ENCODE data around the gene ACOT6. TPM values are rescaled to one million over a fixed set of nuclear protein-coding genes. Genes with fewer than 3 reads are reported as not detected.
"Not testable (repeated sequence)": the region's sequence is repeated elsewhere in the genome, so short reads cannot be mapped to it uniquely, and the experiment has no call there.

ACOT6 gene
- polyA plus RNA-seq, 5 donors, result 0.18 TPM; not detected in 4

DNA sequence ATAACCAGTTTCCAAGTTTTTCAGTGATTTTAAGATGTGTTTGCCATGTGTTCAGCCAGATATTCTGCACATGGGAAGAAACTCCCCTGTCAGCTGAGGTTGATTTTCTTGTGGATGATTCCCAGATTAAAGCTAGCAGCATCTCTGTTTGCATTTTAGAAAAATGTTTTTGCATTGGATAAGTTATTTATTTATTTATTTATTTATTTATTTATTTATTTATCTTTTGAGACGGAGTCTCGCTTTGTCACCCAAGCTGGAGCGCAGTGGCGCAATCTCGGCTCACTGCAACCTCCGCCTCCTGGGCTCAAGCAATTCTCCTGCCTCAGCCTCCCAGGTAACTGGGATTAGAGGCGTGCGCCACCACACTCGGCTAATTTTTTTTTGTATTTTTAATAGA lies 17.8 kb upstream of the ACOT6 start:
- no peak for DNase-seq

DNA sequence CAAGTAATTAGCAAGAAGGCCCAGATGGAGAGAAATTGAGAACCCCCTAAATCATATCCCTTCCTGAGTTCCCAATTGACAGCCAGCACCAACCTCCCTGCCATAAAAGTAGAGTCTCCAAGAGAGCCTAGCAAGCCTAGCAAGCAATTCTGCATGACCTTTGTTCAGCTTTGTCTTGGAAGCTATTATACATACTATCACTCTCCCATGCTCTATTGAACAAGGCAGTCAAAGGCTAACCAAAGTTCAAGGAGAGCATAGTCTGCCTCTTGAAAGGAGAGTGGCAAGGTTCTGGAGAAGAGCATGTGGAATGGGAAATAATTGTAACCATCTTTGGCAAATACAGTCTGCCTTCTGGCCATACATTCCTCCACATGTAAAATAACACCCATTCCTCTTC lies 12.8 kb upstream of the ACOT6 start:
- no peak for DNase-seq

DNA sequence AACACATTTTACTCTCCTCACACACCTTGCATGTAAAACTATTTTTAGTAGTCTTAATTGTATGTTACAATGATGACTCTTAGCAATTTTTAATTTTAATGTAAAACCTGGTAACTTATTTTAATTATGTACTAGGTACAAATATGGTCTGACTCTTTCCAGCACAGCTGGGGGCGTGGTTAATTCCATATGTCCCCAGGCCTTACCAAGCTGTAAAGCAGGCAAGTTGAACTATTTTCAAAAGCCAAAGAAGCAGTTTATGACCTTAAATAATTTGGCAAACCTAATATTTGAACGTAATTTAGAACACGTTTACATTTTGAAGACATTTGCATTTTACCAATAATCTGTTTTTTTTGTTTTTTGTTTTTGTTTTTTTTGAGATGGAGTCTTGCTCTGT lies 9.3 kb upstream of the ACOT6 start:
- DNase-seq, result no peak

DNA sequence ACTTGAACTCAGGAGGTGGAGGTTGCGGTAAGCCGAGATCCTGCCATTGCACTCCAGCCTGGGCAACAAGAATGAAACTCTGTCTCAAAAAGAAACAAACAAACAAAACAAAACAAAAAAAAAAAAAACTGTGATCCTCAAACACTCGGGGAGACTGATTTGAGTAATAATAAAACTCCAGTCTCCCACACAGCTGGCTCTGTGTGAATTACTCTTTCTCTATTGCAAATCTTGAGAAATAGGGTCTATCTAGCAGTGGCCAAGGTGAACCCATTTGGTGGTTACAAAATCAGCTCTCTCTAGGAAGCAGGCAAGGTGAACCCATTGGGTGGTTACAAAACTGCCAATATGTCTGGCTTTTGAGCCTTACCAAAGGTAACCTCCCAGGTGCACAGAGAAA lies 6.0 kb upstream of the ACOT6 start:
- DNase-seq, result no peak

DNA sequence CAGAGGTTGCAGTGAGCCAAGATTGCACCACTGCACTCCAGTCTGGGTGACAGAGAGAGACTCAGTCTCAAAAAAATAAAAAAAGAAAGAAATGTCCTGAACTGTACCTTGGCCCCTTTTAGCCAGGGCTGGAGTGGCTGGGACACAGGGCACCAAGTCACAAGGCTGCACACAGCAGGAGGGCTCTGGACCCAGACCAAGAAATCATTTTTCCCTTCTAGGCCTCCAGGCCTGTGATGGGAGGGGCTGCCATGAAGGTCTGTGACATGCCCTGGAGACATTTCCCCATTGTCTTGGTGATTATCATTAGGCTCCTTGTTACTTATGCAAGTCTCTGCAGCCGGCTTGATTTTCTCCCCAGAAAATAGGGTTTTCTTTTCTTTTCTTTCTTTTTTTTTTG lies 5.1 kb upstream of the ACOT6 start:
- no peak for DNase-seq

DNA sequence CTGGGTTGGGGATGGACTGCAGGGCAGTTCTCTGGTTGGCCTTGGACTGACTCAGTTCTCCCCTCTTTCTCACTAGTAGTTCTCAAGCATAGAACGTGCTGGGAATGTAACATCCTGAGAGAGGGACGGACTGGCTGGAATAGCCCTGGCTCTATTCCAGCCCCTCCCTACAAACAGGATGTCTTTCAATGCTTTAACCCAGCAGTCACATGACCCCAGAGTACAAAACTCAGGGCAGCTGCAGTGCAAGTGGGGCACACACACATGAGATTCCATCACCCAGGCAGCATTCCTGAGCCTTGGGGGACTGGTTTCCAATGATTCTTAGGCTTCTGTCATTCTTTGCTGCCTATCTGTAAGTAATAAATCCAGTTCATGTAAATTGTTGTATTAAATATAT lies 1.6 kb upstream of the ACOT6 start:
- no peak for DNase-seq

DNA sequence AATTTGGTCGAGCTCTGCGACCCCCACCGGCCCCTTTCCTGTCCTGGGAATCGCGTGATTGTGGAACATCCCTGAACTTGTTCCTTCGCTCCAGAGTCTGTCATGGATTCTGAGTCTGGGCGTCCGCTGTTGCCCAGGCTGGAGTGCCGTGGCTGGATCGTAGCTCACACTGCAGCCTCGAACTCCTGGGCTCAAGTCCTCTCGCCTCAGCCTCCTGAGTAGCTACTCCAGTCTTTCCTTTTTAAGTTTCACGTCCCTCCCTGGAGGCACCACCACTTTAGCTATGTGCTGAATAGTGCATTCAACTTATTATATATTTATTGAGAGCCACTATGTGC lies 698 bp downstream of the ACOT6 start:
- DNase-seq, result no peak

DNA sequence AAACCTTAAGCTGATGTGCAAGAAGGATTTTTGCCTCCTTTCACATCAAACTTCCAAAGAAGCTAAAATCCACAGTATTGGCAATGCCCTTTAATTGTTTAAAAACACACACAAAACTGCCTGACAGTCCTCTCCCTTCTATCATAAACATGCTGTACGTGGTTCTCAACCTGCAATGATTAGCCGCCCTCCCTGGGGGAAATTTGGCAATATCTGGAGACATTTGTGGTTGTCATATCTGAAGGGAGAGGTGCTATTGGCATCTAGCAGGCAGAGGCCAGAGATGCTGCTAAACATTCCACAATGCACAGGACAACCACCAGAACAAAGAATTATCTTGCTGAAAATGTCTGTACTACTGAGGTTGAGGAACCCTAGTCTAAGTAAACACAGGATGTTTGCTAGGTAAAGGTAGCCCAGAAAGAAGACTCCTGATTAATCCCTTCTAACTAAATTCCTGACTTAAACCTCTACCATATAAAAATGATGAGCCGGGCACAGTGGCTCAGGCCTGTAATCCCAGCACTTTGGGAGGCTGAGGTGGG lies 1.2 kb downstream of the ACOT6 start:
- no peak for DNase-seq

DNA sequence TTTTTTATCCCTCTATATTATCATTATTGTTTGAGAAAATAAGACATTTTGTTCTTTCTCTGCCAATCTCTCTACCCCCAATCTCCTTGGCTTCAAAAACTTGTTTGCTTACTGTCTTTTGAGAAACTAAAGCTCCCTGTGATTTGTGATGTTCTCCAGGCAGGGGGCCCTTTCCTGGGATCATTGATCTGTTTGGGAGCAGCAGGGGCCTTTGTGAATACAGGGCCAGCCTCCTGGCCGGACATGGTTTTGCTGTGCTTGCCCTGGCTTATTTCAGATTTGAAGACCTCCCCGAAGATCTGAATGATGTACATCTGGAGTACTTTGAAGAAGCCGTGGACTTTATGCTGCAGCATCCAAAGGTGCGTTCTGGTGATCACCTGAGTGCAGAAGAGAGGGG lies 4.5 kb downstream of the ACOT6 start:
- no peak for DNase-seq

DNA sequence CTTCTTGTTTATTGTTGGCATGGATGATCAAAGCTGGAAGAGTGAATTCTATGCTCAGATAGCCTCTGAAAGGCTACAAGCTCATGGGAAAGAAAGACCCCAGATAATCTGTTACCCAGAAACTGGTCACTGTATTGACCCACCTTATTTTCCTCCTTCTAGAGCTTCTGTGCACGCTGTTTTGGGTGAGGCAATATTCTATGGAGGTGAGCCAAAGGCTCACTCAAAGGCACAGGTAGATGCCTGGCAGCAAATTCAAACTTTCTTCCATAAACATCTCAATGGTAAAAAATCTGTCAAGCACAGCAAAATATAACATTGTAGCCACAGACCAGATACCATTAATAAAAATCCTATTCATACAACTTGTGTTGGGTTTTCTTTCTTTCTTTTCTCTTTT lies 7.2 kb downstream of the ACOT6 start:
- DNase-seq, result no peak

DNA sequence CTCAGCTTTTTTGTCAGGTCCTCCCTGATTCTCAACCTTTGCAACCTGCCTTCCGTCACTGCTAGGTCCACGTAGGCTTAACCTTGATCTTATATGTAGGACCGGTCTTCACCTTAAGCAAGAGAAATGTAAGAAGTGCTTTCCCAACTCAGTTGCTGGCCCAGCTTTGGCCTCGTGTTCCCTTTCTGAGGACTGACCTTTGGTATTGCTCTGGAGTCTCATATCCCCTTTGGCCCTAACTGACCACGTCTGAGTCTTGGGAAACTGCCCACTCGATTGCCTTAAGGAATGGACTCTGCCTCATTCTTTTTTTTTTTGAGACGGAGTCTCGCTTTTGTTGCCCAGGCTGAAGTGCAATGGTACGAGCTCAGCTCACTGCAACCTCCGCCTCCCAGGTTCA lies 8.0 kb downstream of the ACOT6 start:
- DNase-seq, result no peak

DNA sequence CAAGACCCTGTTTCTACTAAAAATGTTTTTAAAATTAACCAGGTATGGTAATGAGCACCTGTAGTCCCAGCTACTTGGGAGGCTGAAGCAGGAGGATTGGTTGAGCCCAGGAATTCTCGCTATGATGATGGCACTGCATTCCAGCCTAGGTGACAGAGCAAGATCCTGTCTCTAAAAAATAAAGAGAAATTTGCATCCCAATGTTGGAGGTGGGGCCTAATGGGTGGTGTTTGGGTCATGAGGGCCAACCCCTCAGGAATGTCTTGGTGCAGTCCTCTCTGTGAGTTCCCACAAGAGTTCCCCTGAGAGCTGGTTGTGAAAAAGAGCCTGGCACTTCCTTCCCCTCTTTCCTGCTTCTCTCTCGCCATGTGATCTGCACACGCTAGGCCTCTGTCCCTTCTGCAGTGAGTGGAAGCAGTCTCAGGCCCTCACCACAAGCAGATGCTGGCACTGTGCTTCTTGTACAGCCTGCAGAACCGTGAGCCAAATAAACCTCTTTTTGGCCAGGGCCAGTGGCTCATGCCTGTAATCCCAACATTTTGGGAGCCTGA lies 11.3 kb downstream of the ACOT6 start:
- DNase-seq, result no peak

DNA sequence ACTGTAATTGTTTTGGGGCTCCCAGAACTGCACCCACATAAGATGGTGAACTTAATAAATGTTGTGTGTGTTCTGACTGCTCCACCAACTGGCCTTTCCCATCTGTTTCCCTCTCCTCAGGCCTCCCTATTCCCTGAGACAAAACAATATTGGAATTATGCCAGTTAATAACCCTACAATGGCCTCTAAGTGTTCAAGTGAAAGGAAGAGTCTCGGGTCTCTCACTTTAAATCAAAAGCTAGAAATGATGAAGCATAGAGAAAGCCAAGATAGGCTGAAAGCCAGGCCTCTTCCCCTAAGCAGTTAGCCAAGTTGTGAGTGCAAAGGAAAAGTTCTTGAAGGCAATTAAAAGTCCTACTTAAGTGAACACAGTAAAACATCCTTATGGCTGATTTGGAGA lies 13.4 kb downstream of the ACOT6 start:
- no peak for DNase-seq

DNA sequence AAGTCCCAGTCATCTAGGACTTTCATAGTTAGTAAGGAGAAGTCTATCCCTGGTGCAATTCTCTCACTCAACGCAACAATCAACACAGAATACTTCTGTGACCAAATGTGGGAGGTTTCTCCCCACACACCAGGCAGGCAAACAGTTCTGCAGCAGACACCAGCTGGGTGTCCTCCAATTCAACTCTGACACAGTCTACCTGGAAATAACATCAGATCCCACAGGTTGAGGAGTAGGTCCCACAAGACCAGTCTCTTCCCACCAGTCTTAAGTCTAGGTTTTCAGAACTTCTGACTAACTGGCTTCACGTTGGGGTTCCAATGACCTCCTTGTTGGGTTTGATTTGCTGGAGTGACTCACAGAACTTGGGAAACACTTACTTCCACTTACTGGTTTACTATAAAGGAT lies 14.8 kb downstream of the ACOT6 start:
- no peak for DNase-seq

DNA sequence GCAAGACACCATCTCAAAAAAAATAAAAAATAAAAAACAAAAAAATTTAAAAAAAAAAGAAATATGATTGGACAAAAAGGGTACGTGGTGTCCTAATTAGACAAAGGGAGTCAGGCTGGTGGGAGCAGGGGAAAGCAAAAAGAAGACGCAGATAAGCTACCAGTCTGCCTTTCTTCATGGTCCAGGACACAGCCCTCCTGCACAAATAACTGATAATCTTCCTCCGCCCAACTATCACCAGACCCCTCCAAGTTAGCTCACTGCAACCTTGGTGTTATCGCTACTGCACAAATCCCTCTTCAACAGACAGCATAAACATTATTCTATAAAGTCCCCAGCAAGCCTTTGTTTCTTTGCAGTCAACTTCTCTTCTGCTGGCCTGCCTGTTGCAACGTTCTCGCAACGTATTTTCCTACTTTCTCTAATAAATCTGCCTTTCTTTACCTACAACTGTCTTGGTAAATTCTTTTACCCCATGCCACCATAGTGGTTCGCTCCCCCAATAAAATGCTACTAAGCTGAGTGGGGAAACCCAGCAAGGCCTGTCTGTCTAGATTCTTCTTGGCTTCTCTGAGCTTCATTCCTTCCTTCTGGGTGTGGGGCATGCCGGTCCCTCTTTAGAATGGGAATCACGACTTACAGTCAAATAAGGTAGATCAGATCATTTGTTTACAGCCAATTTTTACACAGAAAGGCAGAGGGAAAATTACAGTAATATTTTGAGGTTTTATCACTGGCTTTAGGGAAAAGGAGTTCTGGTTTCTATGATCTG lies 17.9 kb downstream of the ACOT6 start:
- no peak for DNase-seq

DNA sequence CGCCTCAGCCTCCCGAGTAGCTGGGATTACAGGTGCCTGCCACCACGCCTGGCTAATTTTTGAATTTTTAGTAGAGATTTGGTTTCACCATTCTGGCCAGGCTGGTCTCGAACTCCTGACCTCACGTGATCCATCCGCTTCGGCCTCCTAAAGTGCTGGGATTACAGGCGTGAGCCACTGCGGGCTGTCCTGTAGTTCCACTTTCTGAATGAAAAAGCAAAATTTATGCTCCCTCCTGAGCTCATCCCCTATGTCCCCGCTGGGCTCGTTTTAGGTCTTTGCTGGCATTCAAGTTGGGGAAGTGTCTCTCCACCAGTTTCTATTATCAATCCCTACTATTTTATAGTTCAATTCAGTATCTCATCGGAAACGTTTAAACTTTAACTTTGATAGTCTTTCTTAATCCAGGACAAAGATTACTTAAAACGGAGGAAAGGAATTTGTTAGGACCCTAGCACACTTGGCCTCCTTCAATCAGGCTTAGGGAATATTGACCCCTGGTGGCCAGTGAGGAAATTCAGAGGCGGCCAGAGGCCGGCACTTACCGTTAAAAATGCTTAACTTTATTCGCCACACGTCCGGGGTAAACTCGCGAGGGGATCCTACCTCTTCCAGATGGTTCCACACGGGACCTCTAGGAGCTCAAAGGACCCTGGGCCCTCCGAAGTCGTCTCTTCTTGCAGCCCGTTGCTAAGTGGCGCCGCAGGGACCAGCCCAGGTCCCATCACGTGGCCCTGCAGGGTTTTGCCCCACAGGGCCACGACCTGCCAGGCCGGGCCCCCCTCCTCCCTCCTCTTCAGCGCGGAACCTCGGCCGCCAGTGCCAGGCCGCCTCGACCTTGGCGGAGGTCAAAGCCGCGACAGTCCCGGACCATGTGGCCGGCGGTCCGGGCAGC lies 21.0 kb downstream of the ACOT6 start:
- DNase-seq, result peak; percentile 49 to 61

DNA sequence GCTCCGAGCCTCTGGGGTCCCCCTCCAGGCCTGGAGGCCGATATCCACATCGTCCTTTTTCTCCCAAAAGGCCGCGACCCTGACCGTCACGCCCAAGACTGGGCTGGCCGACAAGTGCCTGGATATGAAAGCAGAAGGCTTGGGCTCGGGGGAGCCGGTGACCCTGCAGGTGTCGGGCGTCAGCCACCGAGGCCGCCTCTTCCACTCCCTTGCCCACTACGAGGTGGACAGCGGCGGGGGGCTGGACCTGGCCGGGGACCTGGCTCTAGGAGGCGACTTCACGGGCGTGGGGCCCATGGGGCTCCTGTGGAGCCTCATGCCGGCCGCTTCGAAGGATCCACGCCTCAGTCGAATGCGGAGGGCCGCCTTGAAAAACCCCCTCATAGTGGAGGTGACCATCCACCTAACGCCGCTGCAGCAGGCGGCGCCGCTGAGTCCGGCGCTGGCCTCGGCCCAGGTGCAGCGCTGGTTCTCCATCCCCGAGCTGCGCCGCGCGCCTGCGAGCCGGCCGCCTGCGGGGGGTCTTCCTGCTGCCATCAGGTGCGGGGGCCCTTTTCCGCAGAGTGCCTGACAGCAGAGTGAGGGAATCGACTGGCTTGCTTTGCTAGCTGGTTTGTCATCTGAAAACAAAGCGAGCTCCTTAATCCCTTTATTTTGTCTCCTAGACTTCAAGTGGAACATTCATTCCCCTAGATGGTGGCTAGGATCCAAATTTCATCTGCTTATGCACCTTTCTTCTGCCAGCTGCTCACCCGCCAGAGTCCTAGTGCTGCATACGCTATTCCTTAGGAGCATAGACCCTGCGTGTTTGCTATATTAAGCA lies 21.9 kb downstream of the ACOT6 start:
- peak in 1 of 2 donors; percentile 13 for DNase-seq

DNA sequence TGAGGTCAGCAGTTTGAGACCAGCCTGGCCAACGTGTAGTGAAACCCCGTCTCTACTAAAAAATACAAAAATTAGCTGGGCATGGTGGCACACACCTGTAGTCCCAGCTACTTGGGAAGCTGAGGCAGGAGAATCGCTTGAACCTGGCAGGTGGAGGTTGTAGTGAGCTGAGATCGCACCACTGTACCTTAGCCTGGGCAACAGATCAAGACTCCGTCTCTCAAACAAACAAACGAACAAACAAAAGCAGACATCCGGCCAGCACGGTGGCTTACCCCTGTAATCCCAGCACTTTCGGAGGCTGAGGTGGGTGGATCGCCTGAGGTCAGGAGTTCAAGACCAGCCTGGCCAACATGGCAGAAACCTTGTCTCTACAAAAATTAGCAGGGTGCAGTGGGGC lies 24.0 kb downstream of the ACOT6 start:
- not testable (repeated sequence) for DNase-seq

DNA sequence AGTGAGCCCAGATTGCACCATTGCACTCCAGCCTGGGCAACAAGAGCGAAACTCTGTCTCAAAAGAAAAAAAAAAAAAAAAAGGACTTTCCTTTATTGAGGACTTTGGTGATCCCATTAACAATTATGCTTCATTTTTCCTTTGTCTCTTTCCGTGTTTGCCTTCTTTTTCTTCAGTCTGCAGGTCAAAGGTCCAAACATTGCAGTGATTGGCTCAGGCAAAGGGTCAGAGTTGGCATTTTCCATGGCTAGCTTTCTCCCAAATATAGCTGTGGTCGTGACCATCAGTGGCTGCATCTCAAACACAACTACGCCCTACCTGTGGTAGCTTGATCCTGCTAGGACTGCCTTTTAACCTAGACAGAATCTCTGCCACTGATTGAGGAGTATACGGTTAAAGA lies 25.5 kb downstream of the ACOT6 start:
- DNase-seq, result no peak

DNA sequence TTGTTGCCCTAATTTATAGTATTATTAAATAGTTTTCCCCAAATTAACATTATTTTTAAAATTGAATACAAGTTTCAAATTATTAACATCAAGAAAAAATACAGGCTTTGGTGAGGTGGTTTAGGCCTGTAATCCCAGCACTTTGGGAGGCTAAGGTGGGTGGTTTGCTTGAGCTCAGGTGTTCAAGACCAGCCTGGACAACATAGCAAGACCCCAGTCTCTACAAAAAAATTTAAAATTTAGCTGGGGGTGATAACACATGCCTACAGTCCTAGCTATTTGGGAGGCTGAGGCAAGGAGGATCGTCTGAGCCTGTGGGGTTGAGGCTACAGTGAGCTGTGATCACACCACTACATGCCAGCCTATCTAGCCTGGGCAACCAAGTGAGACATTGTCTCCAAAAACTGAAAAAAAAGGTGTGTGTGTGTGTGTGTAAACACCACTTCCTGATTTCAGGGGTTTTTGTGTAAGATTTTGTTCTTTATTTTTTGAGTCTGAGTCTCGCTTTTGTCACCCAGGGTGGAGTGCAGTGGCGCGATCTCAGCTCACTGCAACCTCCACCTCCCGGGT lies 28.6 kb downstream of the ACOT6 start:
- no peak for DNase-seq

DNA sequence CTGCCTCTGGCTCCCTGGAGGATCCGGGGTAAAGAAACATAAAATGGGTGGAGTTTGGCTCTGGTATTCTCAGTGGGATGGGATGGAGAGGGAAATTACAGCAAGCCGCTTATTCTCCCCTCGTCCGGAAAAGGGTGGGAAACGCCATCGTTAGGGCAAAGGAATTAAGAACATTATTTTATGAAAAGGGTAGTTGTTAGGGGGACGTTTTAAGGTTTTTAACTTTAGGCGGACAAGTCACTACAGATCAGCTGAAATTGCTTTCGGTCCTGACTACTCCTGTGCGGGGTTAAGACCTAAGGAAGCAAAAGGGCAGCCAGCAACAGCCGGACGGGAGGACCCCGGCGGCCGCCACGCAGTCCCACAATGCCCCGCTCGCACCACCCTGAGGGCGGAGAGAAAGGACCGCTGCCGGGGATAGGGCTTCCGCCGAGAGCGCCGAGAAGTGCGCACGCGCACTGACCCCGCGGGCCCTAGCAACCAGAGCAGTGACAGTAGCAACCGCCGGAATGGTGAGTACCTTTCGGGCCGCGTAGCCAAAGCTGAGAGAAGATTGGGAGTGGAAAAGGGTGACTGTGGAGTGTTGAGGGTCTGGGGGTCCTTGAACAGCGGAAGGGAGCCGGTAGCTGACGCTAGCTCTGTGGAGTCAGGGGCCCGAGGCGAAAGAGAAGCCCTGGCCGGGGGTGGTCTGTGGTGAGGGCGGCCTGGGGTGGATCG lies 32.4 kb downstream of the ACOT6 start, which contains the start of gene DNAL1:
DNAL1 (plus strand) TSS at position 456 of the 717 bp plus-strand sequence; CDS start at position 510, 54 bp downstream.
- peak; percentile 92 to 93 for DNase-seq
